Measurements from ENCODE around the gene COL5A1.

Gene COL5A1

GRCh38 chr9:134723491-134724190 is 82.0 kb downstream of the COL5A1 start:
- no peak for DNase-seq
- no peaks in the 10 kb centered on the region for H3K4me1 ChIP-seq (ENCODE audit: control insufficient read depth, low read depth, low read length)
- no peak overlapping the region for H2AK5ac ChIP-seq (ENCODE audit: low read length)
- H3K36me3 ChIP-seq (ENCODE audit: control insufficient read depth, insufficient read depth, low read length) = peaks cover 12% of the 10 kb centered on the region
- no peak overlapping the region for H2BK15ac ChIP-seq (replicated peaks; ENCODE audit: low read depth)
- H4K8ac ChIP-seq (ENCODE audit: low read depth, low read length) = no peak overlapping the region
- H2BK120ac ChIP-seq (ENCODE audit: low read depth, low read length) = no peak overlapping the region
- no peak overlapping the region for H3K27ac ChIP-seq (ENCODE audit: low read depth, low read length)
- H4K5ac ChIP-seq (ENCODE audit: low read length) = no peak overlapping the region
- H3K4ac ChIP-seq (ENCODE audit: low read depth, low read length) = no peak overlapping the region
- H3K79me1 ChIP-seq (ENCODE audit: low read length) = peaks cover 12% of the 10 kb centered on the region
- H3K4me3 ChIP-seq (ENCODE audit: low read length) = no peak overlapping the region
- H3K27me3 ChIP-seq (ENCODE audit: insufficient read depth, low read length, poor library complexity) = no peaks in the 10 kb centered on the region
- no peak overlapping the region for H2BK5ac ChIP-seq (ENCODE audit: low read length)
- H3K56ac ChIP-seq (ENCODE audit: low read length) = no peak overlapping the region
- no peak overlapping the region for H3K18ac ChIP-seq (ENCODE audit: low read length)
- no peak overlapping the region for H3K23ac ChIP-seq (ENCODE audit: low read length)
- no peak overlapping the region for H3K4me2 ChIP-seq (ENCODE audit: low read length)
- WGBS (ENCODE audit: extremely low coverage, insufficient coverage, low lambda C conversion rate) = no CpG with 5 or more reads among the region's 13 CpGs
- H3K9ac ChIP-seq (ENCODE audit: low read length) = no peak overlapping the region
- no peaks in the 10 kb centered on the region for H3K79me2 ChIP-seq (ENCODE audit: control insufficient read depth, insufficient read depth, low read length)

GRCh38 chr9:134724202-134724911 is 82.8 kb downstream of the COL5A1 start:
- Histone ChIP-seq H3K4me2 (ENCODE audit: low read length) (no peak overlapping the region), H2BK15ac (replicated peaks; ENCODE audit: low read depth) (no peak overlapping the region), H3K56ac (ENCODE audit: low read length) (no peak overlapping the region), H3K4ac (ENCODE audit: low read depth, low read length) (no peak overlapping the region), H3K27me3 (ENCODE audit: insufficient read depth, low read length, poor library complexity) (no peaks in the 10 kb centered on the region), H4K5ac (ENCODE audit: low read length) (no peak overlapping the region), H3K36me3 (ENCODE audit: control insufficient read depth, insufficient read depth, low read length) (peaks cover 7% of the 10 kb centered on the region), H3K4me1 (ENCODE audit: control insufficient read depth, low read depth, low read length) (no peaks in the 10 kb centered on the region), H3K79me2 (ENCODE audit: control insufficient read depth, insufficient read depth, low read length) (no peaks in the 10 kb centered on the region), H3K9ac (ENCODE audit: low read length) (no peak overlapping the region), H3K27ac (ENCODE audit: low read depth, low read length) (no peak overlapping the region), H3K18ac (ENCODE audit: low read length) (no peak overlapping the region), H3K79me1 (ENCODE audit: low read length) (peaks cover 6% of the 10 kb centered on the region), H4K8ac (ENCODE audit: low read depth, low read length) (no peak overlapping the region), H2BK120ac (ENCODE audit: low read depth, low read length) (no peak overlapping the region), H2AK5ac (ENCODE audit: low read length) (no peak overlapping the region), H3K4me3 (ENCODE audit: low read length) (no peak overlapping the region), H2BK5ac (ENCODE audit: low read length) (no peak overlapping the region), H3K23ac (ENCODE audit: low read length) (no peak overlapping the region)
- peak; percentile 11 for DNase-seq
- WGBS (ENCODE audit: extremely low coverage, insufficient coverage, low lambda C conversion rate) = no CpG with 5 or more reads among the region's 25 CpGs

GRCh38 chr9:134724912-134725604 is 83.5 kb downstream of the COL5A1 start:
- Histone ChIP-seq H3K56ac (ENCODE audit: low read length) (no peak overlapping the region), H4K5ac (ENCODE audit: low read length) (no peak overlapping the region), H3K27ac (ENCODE audit: low read depth, low read length) (no peak overlapping the region), H3K79me1 (ENCODE audit: low read length) (peaks cover 6% of the 10 kb centered on the region), H3K4me1 (ENCODE audit: control insufficient read depth, low read depth, low read length) (no peaks in the 10 kb centered on the region), H3K4me2 (ENCODE audit: low read length) (no peak overlapping the region), H3K9ac (ENCODE audit: low read length) (no peak overlapping the region), H2BK5ac (ENCODE audit: low read length) (no peak overlapping the region), H2AK5ac (ENCODE audit: low read length) (no peak overlapping the region), H2BK15ac (replicated peaks; ENCODE audit: low read depth) (no peak overlapping the region), H3K27me3 (ENCODE audit: insufficient read depth, low read length, poor library complexity) (no peaks in the 10 kb centered on the region), H3K79me2 (ENCODE audit: control insufficient read depth, insufficient read depth, low read length) (no peaks in the 10 kb centered on the region), H3K23ac (ENCODE audit: low read length) (no peak overlapping the region), H3K4ac (ENCODE audit: low read depth, low read length) (no peak overlapping the region), H2BK120ac (ENCODE audit: low read depth, low read length) (no peak overlapping the region), H3K4me3 (ENCODE audit: low read length) (no peak overlapping the region), H3K18ac (ENCODE audit: low read length) (no peak overlapping the region), H4K8ac (ENCODE audit: low read depth, low read length) (no peak overlapping the region), H3K36me3 (ENCODE audit: control insufficient read depth, insufficient read depth, low read length) (peaks cover 7% of the 10 kb centered on the region)
- no CpG with 5 or more reads among the region's 17 CpGs for WGBS (ENCODE audit: extremely low coverage, insufficient coverage, low lambda C conversion rate)
- no peak for DNase-seq

- DNase-seq = no peak
- Histone ChIP-seq H3K18ac (ENCODE audit: low read length) (no peak overlapping the region), H3K23ac (ENCODE audit: low read length) (no peak overlapping the region), H3K4ac (ENCODE audit: low read depth, low read length) (no peak overlapping the region), H3K79me1 (ENCODE audit: low read length) (peaks cover 6% of the 10 kb centered on the region), H4K5ac (ENCODE audit: low read length) (no peak overlapping the region), H3K36me3 (ENCODE audit: control insufficient read depth, insufficient read depth, low read length) (peaks cover 7% of the 10 kb centered on the region), H2BK15ac (replicated peaks; ENCODE audit: low read depth) (no peak overlapping the region), H4K8ac (ENCODE audit: low read depth, low read length) (no peak overlapping the region), H3K4me1 (ENCODE audit: control insufficient read depth, low read depth, low read length) (no peaks in the 10 kb centered on the region), H2BK120ac (ENCODE audit: low read depth, low read length) (no peak overlapping the region), H2AK5ac (ENCODE audit: low read length) (no peak overlapping the region), H3K4me3 (ENCODE audit: low read length) (no peak overlapping the region), H3K4me2 (ENCODE audit: low read length) (no peak overlapping the region), H2BK5ac (ENCODE audit: low read length) (no peak overlapping the region), H3K79me2 (ENCODE audit: control insufficient read depth, insufficient read depth, low read length) (no peaks in the 10 kb centered on the region), H3K27ac (ENCODE audit: low read depth, low read length) (no peak overlapping the region), H3K27me3 (ENCODE audit: insufficient read depth, low read length, poor library complexity) (no peaks in the 10 kb centered on the region), H3K56ac (ENCODE audit: low read length) (no peak overlapping the region), H3K9ac (ENCODE audit: low read length) (no peak overlapping the region)
- WGBS (ENCODE audit: extremely low coverage, insufficient coverage, low lambda C conversion rate) = no CpG with 5 or more reads among the region's 4 CpGs
Measured at GRCh38 chr9:134725605-134725940, 84.0 kb downstream of the COL5A1 start.

- Histone ChIP-seq H4K5ac (ENCODE audit: low read length) (no peak overlapping the region), H2AK5ac (ENCODE audit: low read length) (no peak overlapping the region), H3K18ac (ENCODE audit: low read length) (no peak overlapping the region), H3K27ac (ENCODE audit: low read depth, low read length) (no peak overlapping the region), H3K27me3 (ENCODE audit: insufficient read depth, low read length, poor library complexity) (no peaks in the 10 kb centered on the region), H3K79me1 (ENCODE audit: low read length) (peaks cover 6% of the 10 kb centered on the region), H3K4me2 (ENCODE audit: low read length) (no peak overlapping the region), H3K36me3 (ENCODE audit: control insufficient read depth, insufficient read depth, low read length) (peaks cover 7% of the 10 kb centered on the region), H3K79me2 (ENCODE audit: control insufficient read depth, insufficient read depth, low read length) (no peaks in the 10 kb centered on the region), H3K23ac (ENCODE audit: low read length) (no peak overlapping the region), H2BK15ac (replicated peaks; ENCODE audit: low read depth) (no peak overlapping the region), H3K4ac (ENCODE audit: low read depth, low read length) (no peak overlapping the region), H2BK5ac (ENCODE audit: low read length) (no peak overlapping the region), H3K9ac (ENCODE audit: low read length) (no peak overlapping the region), H4K8ac (ENCODE audit: low read depth, low read length) (no peak overlapping the region), H3K4me1 (ENCODE audit: control insufficient read depth, low read depth, low read length) (no peaks in the 10 kb centered on the region), H2BK120ac (ENCODE audit: low read depth, low read length) (no peak overlapping the region), H3K56ac (ENCODE audit: low read length) (no peak overlapping the region), H3K4me3 (ENCODE audit: low read length) (no peak overlapping the region)
- DNase-seq = no peak
- 100% methylated on average over 1 of the region's 4 CpGs for WGBS (ENCODE audit: extremely low coverage, insufficient coverage, low lambda C conversion rate)
Measured at GRCh38 chr9:134726026-134726721, 84.6 kb downstream of the COL5A1 start.
